Stomach (tissue), 4 donors: ENCODE data around the gene WIPF2.

Experiments used
- CTCF ChIP-seq, 7 experiments: fragments of 450-650 bp in 4 of 7; fragments of 200-600 bp in 3 of 7; sonication (generic) in 3 of 7; IDR thresholded peaks; one replicate each; pipeline ENCODE4 v1.5.1; 2016 to 2019; ENCODE audit warnings: antibody characterized with exemption in 7 of 7, control low read depth in 2 of 7, mild to moderate bottlenecking in 1 of 7
- EP300 ChIP-seq: sonication (generic); formaldehyde crosslinking; IDR thresholded peaks from one replicate; pipeline ENCODE4 v1.6.1; 2017; ENCODE audit warnings: antibody characterized with exemption
- POLR2A ChIP-seq, 4 donors: fragments of 450-650 bp; IDR thresholded peaks; one replicate each; pipeline ENCODE4 v1.6.1; 2016; ENCODE audit warnings: antibody characterized with exemption in 4 of 4, control low read depth in 2 of 4, mild to moderate bottlenecking in 1 of 4, moderate library complexity in 1 of 4
- POLR2AphosphoS5 ChIP-seq, 3 donors: sonication (generic); formaldehyde crosslinking; IDR thresholded peaks; one replicate each; pipeline ENCODE4 v1.6.1; 2016; ENCODE audit warnings: antibody characterized with exemption in 3 of 3

- TF ChIP-seq CTCF (IDR thresholded peaks at IDR 0.05) (no peak), POLR2AphosphoS5 (IDR thresholded peaks at IDR 0.05) (no peak), POLR2A (IDR thresholded peaks at IDR 0.05) (no peak), EP300 (no peak)
These were observed 102.4 kb downstream of the WIPF2 start for GRCh38 chr17:40321524-40321929.
